ENCODE data around the gene KIAA0753. TPM values are rescaled to one million over a fixed set of nuclear protein-coding genes. Genes with fewer than 3 reads are reported as not detected.
"Not testable (repeated sequence)": the region's sequence is repeated elsewhere in the genome, so short reads cannot be mapped to it uniquely, and the experiment has no call there.

The KIAA0753 gene
- polyA plus RNA-seq, 1 donor (not counting 4 experiments of a cell fraction or from before 2014, with no cell fraction given): 11.6 TPM

DNA sequence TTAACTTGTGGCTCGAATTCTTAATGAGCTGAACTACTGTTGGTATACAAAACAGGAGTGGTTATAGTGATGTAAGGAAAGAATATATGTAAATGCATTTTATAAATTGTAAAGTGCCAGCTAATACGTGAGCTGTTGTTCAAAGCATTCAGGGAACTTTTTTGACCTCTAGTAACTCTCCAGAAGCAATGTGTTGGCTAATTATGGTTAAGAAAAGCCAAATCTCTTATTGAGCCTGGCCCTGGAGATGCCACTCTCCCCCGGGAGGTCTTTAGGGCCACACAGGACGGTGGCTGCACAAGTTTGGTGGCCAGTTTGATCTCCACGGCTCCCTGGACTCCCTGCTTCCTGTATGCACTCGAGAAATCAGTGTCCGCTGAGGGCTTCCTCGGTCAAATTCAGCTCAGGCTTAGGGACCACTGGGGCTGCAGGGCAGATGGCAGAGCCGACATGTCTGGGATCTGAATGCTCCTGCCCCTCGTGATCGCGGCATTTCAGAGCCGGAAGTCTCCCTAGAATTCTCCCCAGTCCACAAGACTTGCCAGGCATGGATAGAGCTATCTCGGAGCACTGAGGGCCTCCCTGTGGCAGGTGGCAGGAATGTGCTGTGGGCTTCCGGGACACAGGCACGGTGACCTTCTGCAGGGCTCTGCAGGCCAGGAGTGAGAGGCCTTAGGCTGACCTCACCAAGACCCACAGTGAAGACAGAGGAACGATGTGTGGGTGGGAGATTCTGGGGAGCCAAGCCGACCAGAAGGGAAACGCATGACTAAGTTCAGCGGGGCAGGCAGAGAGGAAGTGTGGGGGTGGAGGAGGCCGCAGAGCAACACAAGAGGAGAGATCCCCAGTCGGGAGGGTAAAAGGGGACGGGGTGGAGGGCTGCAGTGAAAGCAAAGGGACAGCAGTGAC is 65.6 kb downstream of the KIAA0753 start:
- Histone ChIP-seq H3K27ac (ENCODE audit: control insufficient read depth, insufficient read depth, low read length) (no peak overlapping the region), H3K9me1 (ENCODE audit: control insufficient read depth, extremely low read depth, insufficient read depth, low read length) (no peaks in the 10 kb centered on the region), H3K4me3 (ENCODE audit: control insufficient read depth in 2 of 3, extremely low read depth in 1 of 3, insufficient read depth in 2 of 3, low read depth in 1 of 3, low read length in 3 of 3) (peak overlapping the region in 1 of 3 experiments; percentile 2), H3K9ac (ENCODE audit: control insufficient read depth, extremely low read depth, insufficient read depth, low read length) (no peak overlapping the region), H3K27me3 (ENCODE audit: control insufficient read depth, extremely low read depth, insufficient read depth, low read length) (no peaks in the 10 kb centered on the region), H2AFZ (ENCODE audit: control insufficient read depth, low read length) (no peak overlapping the region), H3K4me2 (ENCODE audit: control insufficient read depth, extremely low read depth, insufficient read depth, low read depth, low read length) (no peak overlapping the region), H3K9me3 (ENCODE audit: control insufficient read depth, low read depth, low read length) (no peaks in the 10 kb centered on the region), H3K4me1 (ENCODE audit: control insufficient read depth, extremely low read depth, insufficient read depth, low read length) (peaks cover 27% of the 10 kb centered on the region), H4K20me1 (ENCODE audit: control insufficient read depth, extremely low read depth, insufficient read depth, low read length) (no peaks in the 10 kb centered on the region), H3K79me2 (ENCODE audit: control insufficient read depth, insufficient read depth, low read length) (no peaks in the 10 kb centered on the region), H3K36me3 (ENCODE audit: control insufficient read depth in 2 of 2, extremely low read depth in 1 of 2, insufficient read depth in 2 of 2, low read length in 2 of 2) (peaks cover 0 to 3% of the 10 kb centered on the region in 2 experiments)
- no peak for TF ChIP-seq EZH2 (IDR thresholded peaks at IDR 0.05; ENCODE audit: low read length)
- TF ChIP-seq, protein P1, sequence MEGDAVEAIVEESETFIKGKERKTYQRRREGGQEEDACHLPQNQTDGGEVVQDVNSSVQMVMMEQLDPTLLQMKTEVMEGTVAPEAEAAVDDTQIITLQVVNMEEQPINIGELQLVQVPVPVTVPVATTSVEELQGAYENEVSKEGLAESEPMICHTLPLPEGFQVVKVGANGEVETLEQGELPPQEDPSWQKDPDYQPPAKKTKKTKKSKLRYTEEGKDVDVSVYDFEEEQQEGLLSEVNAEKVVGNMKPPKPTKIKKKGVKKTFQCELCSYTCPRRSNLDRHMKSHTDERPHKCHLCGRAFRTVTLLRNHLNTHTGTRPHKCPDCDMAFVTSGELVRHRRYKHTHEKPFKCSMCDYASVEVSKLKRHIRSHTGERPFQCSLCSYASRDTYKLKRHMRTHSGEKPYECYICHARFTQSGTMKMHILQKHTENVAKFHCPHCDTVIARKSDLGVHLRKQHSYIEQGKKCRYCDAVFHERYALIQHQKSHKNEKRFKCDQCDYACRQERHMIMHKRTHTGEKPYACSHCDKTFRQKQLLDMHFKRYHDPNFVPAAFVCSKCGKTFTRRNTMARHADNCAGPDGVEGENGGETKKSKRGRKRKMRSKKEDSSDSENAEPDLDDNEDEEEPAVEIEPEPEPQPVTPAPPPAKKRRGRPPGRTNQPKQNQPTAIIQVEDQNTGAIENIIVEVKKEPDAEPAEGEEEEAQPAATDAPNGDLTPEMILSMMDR (optimal IDR thresholded peaks at IDR 0.05 in 1 of 3, IDR thresholded peaks at IDR 0.05 in 1 of 3, conservative IDR thresholded peaks at IDR 0.05 in 1 of 3; ENCODE audit: extremely low read depth in 1 of 3, insufficient read depth in 2 of 3, low read length in 3 of 3): peak in 2 of 3 experiments; percentile 18 to 22
- FAIRE-seq: no peak
- dilution Hi-C loops (cut with MboI; ENCODE audit: extremely low pct_ligation_motif_present, low sequenced_read_pairs): no loop called here
- DNase-seq (ENCODE audit: low read depth, low spot score): no peak

DNA sequence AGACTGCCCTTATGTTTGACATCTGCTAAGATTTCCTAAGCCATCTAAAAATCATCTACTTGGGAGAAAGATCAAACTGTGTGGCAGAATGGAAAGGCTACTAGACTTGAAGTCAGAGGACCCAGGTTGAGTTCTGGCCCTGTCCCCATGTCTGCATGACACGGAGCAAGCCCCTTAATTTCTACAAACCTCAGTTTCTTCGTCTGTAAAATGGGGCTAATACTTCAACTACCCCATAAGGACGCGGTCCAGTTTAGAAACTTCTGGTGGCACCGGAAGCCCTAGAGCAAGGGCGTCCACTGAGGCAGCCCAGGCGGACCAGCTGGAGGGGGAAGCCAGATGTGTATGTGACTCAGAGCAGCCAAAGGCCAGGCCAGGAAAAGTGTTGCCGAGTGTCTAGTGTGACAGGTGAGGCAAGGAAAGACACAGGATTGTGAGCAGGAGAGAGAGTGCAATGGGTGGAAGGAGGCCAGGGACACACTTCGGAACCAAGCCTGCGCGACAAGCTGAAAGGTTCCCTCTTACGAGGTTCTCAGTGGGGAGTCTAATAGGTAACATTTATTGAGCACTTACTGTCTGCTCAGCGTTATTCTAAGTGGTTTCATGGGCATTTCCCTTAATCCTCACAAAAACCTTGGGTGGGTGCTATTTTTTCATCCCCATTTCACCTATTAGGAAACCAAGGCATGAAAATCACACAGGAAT is 66.4 kb downstream of the KIAA0753 start:
- no peaks in the 10 kb centered on the region for H3K27me3 ChIP-seq (ENCODE audit: control insufficient read depth, extremely low read depth, insufficient read depth, low read length)
- no peaks in the 10 kb centered on the region for H3K9me1 ChIP-seq (ENCODE audit: control insufficient read depth, extremely low read depth, insufficient read depth, low read length)
- H2AFZ ChIP-seq (ENCODE audit: control insufficient read depth, low read length): no peak overlapping the region
- H3K36me3 ChIP-seq (ENCODE audit: control insufficient read depth in 2 of 2, extremely low read depth in 1 of 2, insufficient read depth in 2 of 2, low read length in 2 of 2): peaks cover 0 to 2% of the 10 kb centered on the region in 2 experiments
- TF ChIP-seq EZH2 (IDR thresholded peaks at IDR 0.05; ENCODE audit: low read length): no peak
- TF ChIP-seq, protein P1 (optimal IDR thresholded peaks at IDR 0.05 in 1 of 3, IDR thresholded peaks at IDR 0.05 in 1 of 3, conservative IDR thresholded peaks at IDR 0.05 in 1 of 3; ENCODE audit: extremely low read depth in 1 of 3, insufficient read depth in 2 of 3, low read length in 3 of 3): no peak
- no peak overlapping the region for H3K27ac ChIP-seq (ENCODE audit: control insufficient read depth, insufficient read depth, low read length)
- DNase-seq (ENCODE audit: low read depth, low spot score) (no peak), FAIRE-seq (peak; percentile 26)
- H3K79me2 ChIP-seq (ENCODE audit: control insufficient read depth, insufficient read depth, low read length): no peaks in the 10 kb centered on the region
- H3K4me3 ChIP-seq (ENCODE audit: control insufficient read depth in 2 of 3, extremely low read depth in 1 of 3, insufficient read depth in 2 of 3, low read depth in 1 of 3, low read length in 3 of 3): no peak overlapping the region
- no peaks in the 10 kb centered on the region for H4K20me1 ChIP-seq (ENCODE audit: control insufficient read depth, extremely low read depth, insufficient read depth, low read length)
- no peak overlapping the region for H3K9ac ChIP-seq (ENCODE audit: control insufficient read depth, extremely low read depth, insufficient read depth, low read length)
- H3K4me1 ChIP-seq (ENCODE audit: control insufficient read depth, extremely low read depth, insufficient read depth, low read length): peaks cover 27% of the 10 kb centered on the region
- dilution Hi-C loops (cut with MboI; ENCODE audit: extremely low pct_ligation_motif_present, low sequenced_read_pairs): no loop called here
- no peaks in the 10 kb centered on the region for H3K9me3 ChIP-seq (ENCODE audit: control insufficient read depth, low read depth, low read length)
- H3K4me2 ChIP-seq (ENCODE audit: control insufficient read depth, extremely low read depth, insufficient read depth, low read depth, low read length): no peak overlapping the region

GRCh38 chr17:6573495-6573894 is 67.0 kb downstream of the KIAA0753 start:
- H3K9me1 ChIP-seq (ENCODE audit: control insufficient read depth, extremely low read depth, insufficient read depth, low read length); H3K4me3 ChIP-seq (ENCODE audit: control insufficient read depth in 2 of 3, extremely low read depth in 1 of 3, insufficient read depth in 2 of 3, low read depth in 1 of 3, low read length in 3 of 3); H3K4me2 ChIP-seq (ENCODE audit: control insufficient read depth, extremely low read depth, insufficient read depth, low read depth, low read length); H2AFZ ChIP-seq (ENCODE audit: control insufficient read depth, low read length); H3K27ac ChIP-seq (ENCODE audit: control insufficient read depth, insufficient read depth, low read length); H4K20me1 ChIP-seq (ENCODE audit: control insufficient read depth, extremely low read depth, insufficient read depth, low read length); H3K9ac ChIP-seq (ENCODE audit: control insufficient read depth, extremely low read depth, insufficient read depth, low read length); H3K36me3 ChIP-seq (ENCODE audit: control insufficient read depth in 2 of 2, extremely low read depth in 1 of 2, insufficient read depth in 2 of 2, low read length in 2 of 2); DNase-seq (ENCODE audit: low read depth, low spot score); H3K27me3 ChIP-seq (ENCODE audit: control insufficient read depth, extremely low read depth, insufficient read depth, low read length); dilution Hi-C loops (cut with MboI; ENCODE audit: extremely low pct_ligation_motif_present, low sequenced_read_pairs); H3K9me3 ChIP-seq (ENCODE audit: control insufficient read depth, low read depth, low read length); FAIRE-seq; H3K79me2 ChIP-seq (ENCODE audit: control insufficient read depth, insufficient read depth, low read length): not testable (repeated sequence)
- peaks cover 27% of the 10 kb centered on the region for H3K4me1 ChIP-seq (ENCODE audit: control insufficient read depth, extremely low read depth, insufficient read depth, low read length)
